H1 (cell line): ENCODE data around the gene INA. TPM values are rescaled to one million over a fixed set of nuclear protein-coding genes. Genes with fewer than 3 reads are reported as not detected.

Experiments
- CREB1 ChIP-seq: IDR thresholded peaks from 2 replicates; pipeline ENCODE4 v1.6.1; 2012; ENCODE audit warnings: inconsistent platforms
- EP300 ChIP-seq, 2 experiments: IDR thresholded peaks; 1 replicate in 1 of 2; 2 replicates in 1 of 2; pipeline ENCODE4 v1.6.1; 2011 to 2012; ENCODE audit warnings: low read depth in 2 of 2, low read length in 2 of 2, mild to moderate bottlenecking in 2 of 2, borderline replicate concordance in 1 of 2, inconsistent platforms in 1 of 2, moderate library complexity in 1 of 2
- FOSL1 ChIP-seq: IDR thresholded peaks from 2 replicates; pipeline ENCODE4 v1.6.1; 2011; ENCODE audit warnings: mild to moderate bottlenecking, low read depth, low read length, moderate library complexity; ENCODE audit not compliant: insufficient read depth
- GTF2F1 ChIP-seq: IDR thresholded peaks from 2 replicates; pipeline ENCODE4 v1.6.1; 2012; ENCODE audit warnings: low read depth, low read length, improper control_type of control experiment, borderline replicate concordance
- HDAC6 ChIP-seq: IDR thresholded peaks from one replicate; pipeline ENCODE4 v1.7.1; 2012; ENCODE audit warnings: low read depth, mild to moderate bottlenecking, inconsistent platforms, low read length, moderate library complexity
- KDM4A ChIP-seq: IDR thresholded peaks from one replicate; pipeline ENCODE4 v1.7.1; 2012; ENCODE audit warnings: low read depth, mild to moderate bottlenecking, moderate library complexity, low read length, inconsistent platforms; ENCODE audit not compliant: severe bottlenecking
- POLR2AphosphoS5 ChIP-seq: IDR thresholded peaks from 2 replicates; pipeline ENCODE4 v1.6.1; 2011; ENCODE audit warnings: low read depth, low read length
- RNF2 ChIP-seq: fragments of 200-900, 300-1000 bp; sonication (generic); IDR thresholded peaks from 2 replicates; pipeline ENCODE4 v1.7.1; 2016; ENCODE audit warnings: borderline replicate concordance, low read depth, mild to moderate bottlenecking, antibody characterized with exemption, low read length; ENCODE audit not compliant: poor library complexity, severe bottlenecking; ENCODE audit errors: missing control alignments
- SAP30 ChIP-seq: fragments of 300-600 bp; sonication (generic); IDR thresholded peaks from 2 replicates; pipeline ENCODE4 v1.7.1; 2012; ENCODE audit warnings: low read length, moderate library complexity, mild to moderate bottlenecking, inconsistent platforms; ENCODE audit not compliant: insufficient read depth, insufficient replicate concordance
- SP2 ChIP-seq: IDR thresholded peaks from 2 replicates; pipeline ENCODE4 v1.6.1; 2012; ENCODE audit warnings: mild to moderate bottlenecking, low read length, inconsistent platforms
- SUZ12 ChIP-seq: fragments of 200-600 bp; sonication (generic); IDR thresholded peaks from 2 replicates; pipeline ENCODE4 v1.6.1; 2012; ENCODE audit warnings: mild to moderate bottlenecking, inconsistent platforms, low read length, moderate library complexity, mixed read lengths
- TEAD4 ChIP-seq: IDR thresholded peaks from 2 replicates; pipeline ENCODE4 v1.6.1; 2012; ENCODE audit warnings: low read depth, low read length, inconsistent platforms, mixed read lengths
- ZNF274 ChIP-seq: IDR thresholded peaks from 2 replicates; pipeline ENCODE4 v1.7.0; 2012; ENCODE audit warnings: low read length, borderline replicate concordance; ENCODE audit errors: extremely low read depth
- polyA plus RNA-seq, 7 experiments: library from polyadenylated mRNA; depleted of rRNA in 3 of 7; stranded (reverse) in 5 of 7; unstranded in 2 of 7; fragments of >200 nt in 5 of 7; fragments of 200-250 nt in 2 of 7; gene quantifications; 1 replicate in 5 of 7; 2 replicates in 1 of 7; 4 replicates in 1 of 7; pipeline versions ENCODE4 v1.2.1 to v1.2.3, GENCODE V29; 2011 to 2013; ENCODE audit warnings: missing spikeins in 2 of 7, mixed read lengths in 2 of 7
- total RNA-seq: library from RNA; stranded (reverse); fragmentation: NEBNext Ultra II Directional; extraction: Animal tissue kit (Norgen Biotek cat#: 25700); gene quantifications from 2 replicates; pipeline ENCODE4 v1.2.1, GENCODE V29; 2021
- TF ChIP-seq, protein P1 (sequence below): IDR thresholded peaks from 2 replicates; pipeline ENCODE4 v1.6.1; 2012; ENCODE audit warnings: low read length, inconsistent platforms

Gene INA
- total and polyA plus RNA-seq, 2 of the 8 experiments (the other 6 are each of a cell fraction or from before 2014, with no cell fraction given), result 17.1 to 18.1 TPM

- TF ChIP-seq FOSL1 (no peak), EP300 (IDR thresholded peaks at IDR 0.05; ENCODE audit: borderline replicate concordance in 1 of 2, low read depth in 2 of 2, low read length in 2 of 2) (no peak), SUZ12 (no peak; the same call in 1 of the 2 replicates), ZNF274 (no peak), SAP30 (peak; percentile 94), POLR2AphosphoS5 (no peak), CREB1 (no peak; the same call in 1 of the 2 replicates), GTF2F1 (no peak), TEAD4 (no peak), HDAC6 (no peak), RNF2 (no peak), KDM4A (no peak), SP2 (no peak)
- TF ChIP-seq, protein P1, sequence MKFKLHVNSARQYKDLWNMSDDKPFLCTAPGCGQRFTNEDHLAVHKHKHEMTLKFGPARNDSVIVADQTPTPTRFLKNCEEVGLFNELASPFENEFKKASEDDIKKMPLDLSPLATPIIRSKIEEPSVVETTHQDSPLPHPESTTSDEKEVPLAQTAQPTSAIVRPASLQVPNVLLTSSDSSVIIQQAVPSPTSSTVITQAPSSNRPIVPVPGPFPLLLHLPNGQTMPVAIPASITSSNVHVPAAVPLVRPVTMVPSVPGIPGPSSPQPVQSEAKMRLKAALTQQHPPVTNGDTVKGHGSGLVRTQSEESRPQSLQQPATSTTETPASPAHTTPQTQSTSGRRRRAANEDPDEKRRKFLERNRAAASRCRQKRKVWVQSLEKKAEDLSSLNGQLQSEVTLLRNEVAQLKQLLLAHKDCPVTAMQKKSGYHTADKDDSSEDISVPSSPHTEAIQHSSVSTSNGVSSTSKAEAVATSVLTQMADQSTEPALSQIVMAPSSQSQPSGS, result no peak
Measured at GRCh38 chr10:103278862-103279298, 1.9 kb downstream of the INA start (continued).
